Amniotic epithelial cell (primary cell): ENCODE results near the gene EPO.

Source experiments
- DNase-seq: peaks from one replicate; pipeline ENCODE4 v3.0.0-alpha.2; 2010; ENCODE audit warnings: low read depth

EPO gene

DNA sequence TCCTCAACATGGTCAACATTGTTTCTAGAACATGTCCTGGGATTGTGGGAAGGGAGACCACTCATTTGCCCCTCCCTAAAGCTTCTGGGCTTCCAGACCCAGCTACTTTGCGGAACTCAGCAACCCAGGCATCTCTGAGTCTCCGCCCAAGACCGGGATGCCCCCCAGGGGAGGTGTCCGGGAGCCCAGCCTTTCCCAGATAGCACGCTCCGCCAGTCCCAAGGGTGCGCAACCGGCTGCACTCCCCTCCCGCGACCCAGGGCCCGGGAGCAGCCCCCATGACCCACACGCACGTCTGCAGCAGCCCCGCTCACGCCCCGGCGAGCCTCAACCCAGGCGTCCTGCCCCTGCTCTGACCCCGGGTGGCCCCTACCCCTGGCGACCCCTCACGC is at the start of gene EPO:
TSS of gene EPO (plus strand) at position 190 of the 392 bp plus-strand sequence. CDS start 513 bp downstream, outside the sequence.
- DNase-seq: no peak

DNA sequence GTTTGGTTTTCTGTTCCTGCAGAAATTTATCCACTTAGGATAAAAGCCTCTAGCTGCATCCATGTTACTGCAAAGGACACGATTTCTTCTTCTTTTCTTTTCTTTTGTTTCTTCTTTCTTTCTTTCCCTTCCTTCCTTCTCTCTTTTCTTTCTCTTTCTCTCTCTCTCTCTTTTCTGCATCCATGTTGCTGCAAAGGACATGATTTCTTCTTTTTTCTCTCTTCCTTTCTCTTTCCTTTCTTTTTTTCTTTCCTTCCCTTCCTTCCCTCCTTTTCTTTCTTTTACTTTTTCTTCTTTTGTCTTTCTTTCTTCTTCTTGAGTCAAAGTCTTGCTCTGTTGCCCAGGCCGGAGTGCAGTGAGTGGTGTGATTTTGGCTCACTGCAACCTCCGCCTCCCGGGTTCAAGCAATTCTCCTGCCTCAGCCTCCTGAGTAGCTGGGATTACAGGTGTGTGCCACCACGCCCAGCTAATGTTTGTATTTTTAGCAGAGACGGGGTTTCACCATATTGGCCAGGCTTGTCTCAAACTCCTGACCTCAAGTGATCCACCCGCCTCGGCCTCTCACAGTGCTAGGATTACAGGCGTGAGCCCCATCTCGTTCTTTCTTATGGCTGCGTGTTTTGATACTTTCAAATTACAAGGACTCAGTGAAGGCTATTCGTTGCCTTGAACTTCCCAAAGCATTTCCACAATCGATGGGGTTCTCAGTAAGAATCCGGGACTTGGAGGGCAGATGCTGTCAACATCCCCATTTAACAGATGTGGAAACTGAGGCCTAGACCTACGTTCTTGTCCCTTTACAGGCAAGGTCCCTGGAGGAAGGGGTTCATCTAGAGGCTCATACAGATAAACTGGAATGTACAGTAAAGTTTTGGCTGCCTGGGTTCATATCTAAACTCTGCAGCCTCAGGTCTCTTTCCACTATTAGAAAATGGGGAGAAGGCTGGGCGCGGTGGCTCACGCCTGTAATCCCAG is 48.6 kb upstream of the EPO start:
- DNase-seq: no peak

DNA sequence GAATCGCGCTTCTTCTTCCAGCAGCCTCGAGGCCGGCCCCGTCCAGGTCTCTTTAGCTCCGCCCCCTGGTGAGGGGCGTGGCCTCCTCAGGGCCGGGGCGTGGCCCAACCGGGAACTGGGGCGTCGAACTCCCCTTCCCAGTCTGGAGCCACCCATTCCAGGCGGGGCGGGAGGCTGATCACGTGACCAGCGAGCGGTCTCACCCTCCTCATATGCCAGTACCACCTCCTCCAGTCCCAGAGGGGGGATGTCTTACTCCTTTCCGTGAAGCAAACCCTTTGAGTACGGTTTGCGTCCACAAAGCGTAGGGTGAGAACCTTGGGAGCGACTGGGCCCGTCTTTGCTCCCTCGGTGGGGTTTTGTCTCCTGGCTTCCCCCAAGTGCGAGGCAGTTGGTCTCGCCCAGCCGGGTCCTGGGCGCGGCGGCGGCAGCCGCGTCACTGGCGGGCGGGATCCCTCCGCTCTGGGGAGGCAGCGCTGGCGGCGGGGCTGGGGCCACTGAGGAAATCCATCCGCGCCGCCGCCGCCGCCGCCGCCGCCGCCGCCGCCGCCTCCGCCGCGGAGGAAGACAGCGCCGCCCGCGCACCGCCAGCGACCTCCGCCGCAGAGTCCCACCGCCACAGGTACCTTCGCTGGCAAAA is 46.8 kb upstream of the EPO start, which contains the start of gene GNB2:
TSS of gene GNB2 (plus strand) at position 439 of the 640 bp plus-strand sequence. CDS start 2,526 bp downstream, outside the sequence.
- peak; percentile 99 for DNase-seq

DNA sequence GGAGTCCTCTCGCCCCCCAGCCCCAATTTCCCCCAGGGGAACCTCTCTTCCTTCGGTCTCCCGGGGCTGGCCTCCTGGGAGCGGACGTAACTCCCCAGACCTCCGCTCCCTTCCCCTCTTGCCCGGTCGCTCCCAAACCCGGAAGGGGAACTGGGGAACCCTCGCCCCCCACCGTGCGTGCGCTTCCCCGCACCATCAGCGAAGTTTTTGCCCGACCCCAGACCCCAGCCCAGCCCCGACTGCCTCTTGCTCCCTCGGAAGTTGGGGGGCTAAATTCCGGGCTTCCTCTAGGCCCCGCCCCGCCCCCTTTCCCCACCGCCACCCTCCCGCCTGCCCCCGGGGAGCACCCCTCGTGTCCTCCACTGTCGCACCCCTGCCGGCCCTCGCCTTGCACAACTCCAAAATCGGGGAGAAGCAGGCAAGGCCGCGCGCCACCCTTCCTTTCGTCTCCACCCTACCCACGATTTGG is 46.3 kb upstream of the EPO start:
- DNase-seq: peak; percentile 30

DNA sequence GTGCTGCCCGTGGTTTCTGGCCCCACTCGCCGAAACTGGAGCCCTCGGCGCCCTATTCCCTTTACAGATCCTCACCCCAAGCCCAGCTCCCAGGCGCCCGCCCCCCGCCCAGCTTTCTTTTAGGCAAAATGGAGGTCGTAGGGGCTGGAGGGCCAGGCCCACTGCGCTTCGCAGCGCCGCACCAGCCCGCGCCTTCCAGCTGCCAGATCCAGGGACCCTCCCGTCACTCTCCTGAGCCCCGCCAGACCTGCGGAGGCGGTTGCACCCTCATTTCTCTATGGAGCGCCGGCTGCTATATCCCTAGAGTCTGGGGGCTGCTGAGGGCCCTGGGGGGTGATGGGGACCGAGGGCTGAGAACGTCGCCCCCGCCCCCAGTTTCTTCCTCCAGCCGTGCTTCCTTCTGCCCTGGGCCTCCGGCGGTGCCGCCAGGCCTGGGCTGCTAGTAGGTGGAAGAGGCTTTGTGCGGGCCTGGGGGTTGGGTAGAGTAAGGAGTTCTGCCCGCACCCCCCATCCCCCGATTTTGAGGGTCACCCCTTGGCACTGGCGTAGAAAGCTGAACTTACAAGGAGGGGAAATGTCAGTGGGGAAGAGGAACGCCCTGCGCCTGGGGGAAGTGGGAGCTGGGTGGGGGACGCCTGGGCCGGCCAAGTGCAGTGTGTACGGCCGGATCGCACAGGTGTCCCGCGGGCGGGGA is 45.7 kb upstream of the EPO start:
- no peak for DNase-seq

DNA sequence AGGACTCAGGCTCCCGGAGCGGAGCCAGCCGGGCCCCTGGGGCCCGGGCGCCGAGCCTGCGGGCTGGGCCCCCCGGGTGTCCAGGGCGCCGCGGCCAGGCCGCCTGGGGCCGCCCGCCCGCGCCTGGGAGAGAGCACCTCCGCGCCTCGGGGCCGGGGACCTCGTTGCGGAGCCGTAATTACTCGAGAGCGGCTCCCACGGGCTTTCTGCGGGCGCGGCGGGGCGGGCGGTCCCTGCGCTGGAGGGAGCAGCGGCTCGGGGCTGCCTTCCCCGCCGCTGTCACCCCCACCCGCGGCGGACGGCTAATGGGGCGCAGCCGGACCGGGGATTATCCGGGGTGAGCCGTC is 45.2 kb upstream of the EPO start:
- DNase-seq: no peak

DNA sequence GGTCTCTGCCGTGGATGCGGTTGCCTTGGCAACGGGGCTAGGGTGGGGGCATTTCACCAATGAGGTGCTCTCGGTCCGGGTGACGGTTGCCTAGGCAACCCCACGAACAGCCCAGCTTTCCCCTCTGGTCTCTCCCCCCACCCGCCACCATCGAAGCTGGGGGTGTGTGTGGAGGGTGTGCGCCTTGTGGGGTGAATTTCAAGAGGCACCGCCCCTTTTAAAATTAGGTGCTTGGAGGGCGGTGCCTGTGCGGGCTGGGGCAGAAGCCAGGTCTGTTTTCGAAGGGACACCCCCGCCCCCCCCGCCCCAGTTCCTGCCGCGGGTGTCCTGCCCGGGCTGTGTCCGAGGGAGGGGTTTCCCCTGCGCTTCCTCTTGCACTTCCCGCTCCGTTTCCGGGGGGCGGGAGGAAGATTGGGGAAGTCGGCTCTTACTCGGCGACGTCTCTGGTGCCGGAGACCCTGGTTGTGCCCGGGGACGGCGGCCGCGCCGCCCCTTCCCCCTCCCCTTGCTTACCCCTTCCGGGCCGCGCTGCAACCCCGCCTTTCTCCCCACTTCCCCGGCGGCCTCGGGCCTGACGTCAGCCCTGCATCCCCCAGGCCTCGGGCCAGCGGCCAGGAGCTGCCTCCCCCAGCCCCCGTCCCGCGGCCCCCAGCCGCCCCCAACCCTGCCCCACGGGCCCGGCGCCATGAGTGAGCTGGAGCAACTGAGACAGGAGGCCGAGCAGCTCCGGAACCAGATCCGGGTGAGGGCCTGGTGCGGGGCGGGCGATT is 44.5 kb upstream of the EPO start:
- DNase-seq: peak; percentile 64

DNA sequence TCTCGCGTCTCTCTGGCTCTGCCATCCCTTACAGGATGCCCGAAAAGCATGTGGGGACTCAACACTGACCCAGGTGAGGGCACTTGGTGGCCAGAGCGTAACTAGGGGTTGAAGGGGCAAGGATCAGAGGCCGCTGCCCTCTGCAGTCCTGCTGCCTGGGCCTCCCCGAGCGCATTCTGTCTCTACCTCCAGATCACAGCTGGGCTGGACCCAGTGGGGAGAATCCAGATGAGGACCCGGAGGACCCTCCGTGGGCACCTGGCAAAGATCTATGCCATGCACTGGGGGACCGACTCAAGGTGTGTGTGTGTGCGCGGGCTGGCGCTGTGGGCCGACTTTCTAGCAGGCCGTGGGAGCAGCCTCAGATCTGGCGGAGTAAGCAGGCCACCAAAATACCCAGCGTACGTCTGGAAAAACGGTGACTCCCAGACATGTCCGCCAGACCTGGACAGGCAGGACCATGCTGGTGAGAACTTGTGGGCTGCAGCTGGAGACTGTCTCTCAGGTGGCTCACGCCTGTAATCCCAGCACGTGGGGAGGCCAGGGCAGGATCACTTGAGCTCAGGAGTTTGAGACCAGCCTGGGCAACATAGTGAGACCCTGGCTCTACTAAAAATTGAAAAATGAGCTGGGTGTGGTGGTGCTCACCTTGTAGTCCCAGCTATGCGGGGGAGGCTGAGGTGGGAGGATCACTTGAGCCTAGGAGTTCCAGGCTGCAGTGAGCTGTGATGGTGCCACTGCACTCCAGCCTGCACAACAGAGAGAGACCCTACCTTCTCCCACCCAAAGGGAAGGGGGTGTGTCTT is 43.6 kb upstream of the EPO start:
- no peak for DNase-seq

DNA sequence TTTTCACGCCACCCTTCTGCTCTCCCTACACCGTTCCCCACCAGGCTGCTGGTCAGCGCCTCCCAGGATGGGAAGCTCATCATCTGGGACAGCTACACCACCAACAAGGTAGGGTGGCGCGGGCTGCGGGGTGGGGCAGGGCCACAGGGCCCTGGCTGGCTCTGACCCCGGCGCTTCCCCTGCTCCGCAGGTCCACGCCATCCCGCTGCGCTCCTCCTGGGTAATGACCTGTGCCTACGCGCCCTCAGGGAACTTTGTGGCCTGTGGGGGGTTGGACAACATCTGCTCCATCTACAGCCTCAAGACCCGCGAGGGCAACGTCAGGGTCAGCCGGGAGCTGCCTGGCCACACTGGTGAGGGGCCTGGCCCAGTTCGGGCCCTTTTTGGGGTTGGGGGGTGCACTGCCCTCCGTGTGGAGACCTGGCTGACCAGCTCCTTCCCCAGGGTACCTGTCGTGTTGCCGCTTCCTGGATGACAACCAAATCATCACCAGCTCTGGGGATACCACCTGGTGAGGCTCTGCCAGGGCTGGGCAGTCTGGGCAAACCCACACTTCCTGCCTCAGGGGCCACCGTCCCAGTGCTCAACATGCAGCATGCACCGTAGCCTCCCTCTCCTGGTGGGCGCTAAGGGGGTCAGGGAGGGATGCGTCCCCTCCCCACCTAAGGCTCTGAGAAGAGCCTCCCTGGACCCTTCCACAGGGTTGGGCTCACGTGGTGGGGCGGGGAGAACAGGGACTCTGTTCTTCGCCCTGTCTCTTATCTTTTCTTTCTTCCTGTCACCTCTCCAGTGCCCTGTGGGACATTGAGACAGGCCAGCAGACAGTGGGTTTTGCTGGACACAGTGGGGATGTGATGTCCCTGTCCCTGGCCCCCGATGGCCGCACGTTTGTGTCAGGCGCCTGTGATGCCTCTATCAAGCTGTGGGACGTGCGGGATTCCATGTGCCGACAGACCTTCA is 42.7 kb upstream of the EPO start:
- DNase-seq: no peak

DNA sequence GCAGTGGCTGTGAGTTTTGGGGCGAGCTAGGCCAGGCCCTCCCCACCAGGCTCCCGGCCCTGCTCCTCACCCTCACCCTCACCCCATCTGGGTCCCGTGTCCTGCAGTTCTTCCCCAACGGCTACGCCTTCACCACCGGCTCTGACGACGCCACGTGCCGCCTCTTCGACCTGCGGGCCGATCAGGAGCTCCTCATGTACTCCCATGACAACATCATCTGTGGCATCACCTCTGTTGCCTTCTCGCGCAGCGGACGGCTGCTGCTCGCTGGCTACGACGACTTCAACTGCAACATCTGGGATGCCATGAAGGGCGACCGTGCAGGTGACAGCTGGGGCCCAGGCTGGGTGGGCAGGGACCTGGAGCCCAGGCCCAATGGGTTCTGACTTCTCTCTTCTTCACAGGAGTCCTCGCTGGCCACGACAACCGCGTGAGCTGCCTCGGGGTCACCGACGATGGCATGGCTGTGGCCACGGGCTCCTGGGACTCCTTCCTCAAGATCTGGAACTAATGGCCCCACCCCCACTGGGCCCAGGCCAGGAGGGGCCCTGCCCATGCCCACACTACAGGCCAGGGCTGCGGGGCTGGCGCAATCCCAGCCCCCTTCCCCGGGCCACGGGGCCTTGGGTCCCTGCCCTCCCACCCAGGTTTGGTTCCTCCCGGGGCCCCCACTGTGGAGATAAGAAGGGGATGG is 41.8 kb upstream of the EPO start:
- DNase-seq: no peak

DNA sequence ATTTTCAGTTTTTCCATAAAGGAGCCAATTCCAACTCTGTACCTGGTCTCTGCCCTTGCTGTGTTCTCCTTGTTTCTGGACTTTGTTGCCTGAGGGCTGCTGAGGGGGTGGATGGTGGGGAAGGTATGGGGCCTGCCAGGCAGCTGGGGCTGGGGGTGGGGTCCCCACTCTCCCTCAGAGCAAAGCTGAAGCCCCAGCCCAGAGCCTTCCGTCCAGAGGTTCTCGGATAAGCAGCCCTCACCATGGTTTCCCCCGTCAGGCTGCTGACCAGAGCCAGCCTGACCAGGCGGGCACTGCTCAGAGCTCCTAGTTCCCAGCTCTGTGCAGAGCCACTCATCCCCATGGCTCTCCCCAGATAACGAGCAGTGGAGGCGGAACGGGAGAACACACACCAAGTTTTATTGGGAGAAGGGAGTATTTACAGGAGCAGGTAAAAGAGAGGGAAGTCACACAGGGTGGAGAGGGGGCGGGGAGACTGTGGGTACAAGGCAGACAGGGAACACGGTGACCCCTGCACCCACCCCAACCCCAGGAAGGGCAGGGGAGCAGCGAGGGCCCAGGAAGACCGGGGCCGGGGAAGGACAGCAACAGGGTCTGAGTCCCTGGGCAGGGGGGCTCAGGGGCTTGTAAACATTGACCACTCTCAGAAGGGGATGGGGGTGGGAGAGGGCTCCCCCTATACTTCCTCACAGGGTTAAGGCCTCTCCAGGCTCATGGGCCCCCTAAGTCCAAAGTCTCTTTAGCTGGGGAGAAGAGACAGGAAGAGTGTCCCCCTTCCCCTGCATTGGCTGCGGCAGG is 40.9 kb upstream of the EPO start:
- DNase-seq: no peak

DNA sequence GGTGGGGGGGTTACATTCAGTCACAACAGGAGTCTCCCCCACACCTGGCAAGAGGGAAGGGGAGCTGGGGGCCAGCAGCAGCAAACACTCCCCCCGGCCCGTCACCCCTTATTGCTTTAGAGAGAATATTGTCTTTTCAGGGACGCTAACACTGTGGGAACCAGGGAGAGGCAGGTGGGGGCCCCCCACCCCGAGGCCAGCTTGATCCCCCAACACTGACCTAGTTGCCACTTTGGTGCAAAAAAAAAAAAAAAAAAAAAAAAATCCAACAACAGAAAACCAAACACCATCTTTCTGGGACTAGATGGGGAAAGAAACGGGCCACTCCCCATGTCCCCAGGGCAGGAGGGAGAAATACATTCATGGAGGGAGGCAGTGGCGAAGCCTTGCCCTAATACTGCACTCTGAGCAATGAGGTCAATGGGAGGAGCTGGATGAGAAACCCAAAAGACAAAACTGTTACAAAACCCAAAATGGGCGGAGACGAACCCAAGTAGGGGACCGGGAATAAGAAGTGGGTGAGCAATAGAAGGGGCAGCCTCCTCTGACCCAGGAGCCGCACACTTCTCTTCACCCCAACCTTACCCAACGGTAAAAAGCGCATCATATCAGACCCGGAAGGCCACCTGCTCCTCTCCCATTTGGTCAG is 40.2 kb upstream of the EPO start:
- DNase-seq: no peak

DNA sequence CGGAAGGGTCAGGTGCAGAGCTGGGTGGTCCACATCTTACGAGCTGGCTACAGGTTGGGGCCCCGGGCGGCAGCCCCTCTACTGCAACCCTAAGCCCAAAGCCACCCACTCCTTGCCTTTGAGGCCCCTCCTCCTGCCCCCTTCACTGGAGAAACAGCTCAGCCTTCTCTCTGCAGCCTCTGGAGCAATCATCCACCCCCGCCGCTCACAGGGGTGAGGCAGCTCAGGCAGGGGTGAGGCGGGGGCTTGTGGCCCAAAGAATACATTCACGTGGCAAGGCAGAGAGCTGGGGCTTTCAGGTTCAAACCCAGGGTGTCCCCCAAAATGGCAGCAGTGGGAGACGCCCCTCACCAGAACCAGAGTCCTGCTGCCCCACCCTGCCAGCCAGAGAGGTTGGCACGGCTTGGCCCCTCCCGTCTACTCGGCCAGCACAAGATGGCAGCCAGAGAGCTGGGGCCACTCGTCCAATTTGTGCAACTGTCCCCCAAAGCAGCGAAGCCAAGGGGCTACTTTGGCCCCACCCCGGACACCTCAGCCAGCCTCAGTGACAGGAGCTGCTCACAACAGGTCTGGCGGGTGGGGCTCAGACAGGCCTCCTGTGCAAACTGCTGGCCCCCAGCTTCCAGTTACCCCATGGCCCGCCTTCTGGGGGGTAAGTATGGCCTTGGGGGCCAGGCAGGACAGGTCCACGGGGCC is 39.5 kb upstream of the EPO start:
- DNase-seq: no peak

DNA sequence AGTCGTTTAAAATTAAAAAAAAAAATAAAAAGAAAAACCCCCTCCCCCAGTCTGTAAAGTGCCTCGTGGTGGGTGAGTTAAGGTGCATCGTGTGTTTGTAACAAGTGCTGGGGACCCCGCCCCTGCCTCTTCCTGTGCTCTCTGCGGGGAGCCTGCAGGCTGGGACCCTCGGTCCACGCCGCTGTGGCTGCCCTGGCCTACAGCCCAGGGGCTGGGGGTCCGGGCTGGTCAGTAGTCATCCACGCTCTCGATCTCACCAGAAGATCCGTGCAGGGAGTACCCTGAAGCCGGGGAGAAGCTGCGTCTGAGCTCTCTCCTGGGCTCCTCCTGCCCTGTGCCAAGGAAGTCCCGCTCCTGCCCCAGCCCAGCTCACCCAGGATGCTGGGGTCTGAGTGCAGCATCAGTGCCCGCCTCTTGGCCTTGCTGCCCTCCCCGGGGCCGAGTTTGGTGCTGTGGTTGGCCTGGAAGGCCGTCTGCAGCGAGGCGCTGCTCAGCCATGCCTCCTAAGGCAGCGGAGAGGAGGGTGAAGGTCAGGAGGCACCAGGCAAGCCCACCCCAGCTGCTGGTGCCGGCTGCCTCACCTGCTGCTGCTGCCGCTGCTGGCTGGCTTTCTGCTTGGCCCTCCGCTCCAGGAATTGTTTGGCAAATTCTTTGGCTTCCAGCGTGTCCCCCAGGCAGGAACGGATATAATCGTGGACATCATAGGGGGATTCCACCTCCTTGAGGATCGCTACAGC is 38.6 kb upstream of the EPO start:
- no peak for DNase-seq

DNA sequence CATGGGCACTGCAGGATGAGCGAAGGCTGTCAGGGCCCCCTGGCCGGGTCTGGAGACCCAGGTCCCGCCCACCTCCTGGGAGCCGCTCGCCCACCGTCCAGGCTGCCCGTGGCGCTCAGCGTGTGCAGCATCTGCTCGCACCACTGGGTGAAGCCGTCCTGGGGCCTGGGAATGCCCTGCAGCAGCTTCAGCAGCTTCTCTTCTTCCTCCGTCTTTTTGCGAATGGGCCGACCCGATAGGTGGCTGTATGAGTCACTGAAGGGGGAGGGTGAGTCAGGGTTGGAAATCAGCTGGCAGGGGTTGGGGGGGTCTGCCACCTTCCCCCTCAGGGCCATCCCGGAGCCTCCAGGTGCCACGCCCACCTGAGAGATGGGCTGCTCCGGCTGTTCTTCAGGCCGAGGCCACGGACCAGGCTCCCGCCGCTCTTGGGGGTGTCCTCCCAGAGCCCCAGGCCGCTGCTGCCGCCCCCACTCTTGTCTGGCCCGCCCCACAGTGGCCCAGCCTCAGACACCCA is 38.0 kb upstream of the EPO start:
- DNase-seq: peak; percentile 40

DNA sequence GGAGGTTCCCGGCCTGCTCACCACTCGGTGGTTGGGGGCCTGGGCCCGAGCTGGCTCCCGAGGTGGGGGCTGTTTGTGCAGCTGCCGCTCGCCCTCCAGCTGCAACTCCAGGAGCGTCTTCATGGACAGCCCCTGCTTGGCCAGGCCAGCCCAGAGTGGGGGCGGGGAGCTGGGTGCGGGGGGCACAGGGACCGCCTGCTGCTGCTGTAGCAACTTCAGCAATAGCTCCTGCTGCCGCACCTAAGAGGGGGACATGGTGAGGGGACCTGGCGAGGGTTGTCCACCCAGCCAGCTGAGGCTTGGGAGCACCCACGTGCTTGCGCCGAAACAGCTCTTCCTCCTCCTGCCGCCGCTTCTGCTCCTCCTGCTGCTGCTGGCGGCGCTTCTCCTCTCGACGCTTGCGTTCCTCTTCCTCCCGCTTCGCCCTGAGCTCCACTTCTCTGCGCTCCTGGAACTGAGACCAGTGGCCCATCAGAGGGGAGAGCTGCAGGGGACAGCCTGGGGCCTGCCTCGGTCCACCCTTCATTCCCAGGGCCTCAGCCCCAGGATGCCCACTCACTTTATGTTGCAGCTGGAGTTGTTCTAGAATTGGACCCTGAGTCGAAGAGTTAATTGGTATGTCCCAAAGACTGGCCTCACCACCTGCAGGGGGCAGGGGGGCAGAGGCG is 37.1 kb upstream of the EPO start:
- no peak for DNase-seq
